NCI-H748 (cell line): ENCODE results near the gene MLKL.

Experiments
- DNase-seq: peaks from one replicate; lab custom pipeline; 2025; ENCODE audit not compliant: unreplicated experiment; lab: John Stamatoyannopoulos, UW

The MLKL gene

DNA sequence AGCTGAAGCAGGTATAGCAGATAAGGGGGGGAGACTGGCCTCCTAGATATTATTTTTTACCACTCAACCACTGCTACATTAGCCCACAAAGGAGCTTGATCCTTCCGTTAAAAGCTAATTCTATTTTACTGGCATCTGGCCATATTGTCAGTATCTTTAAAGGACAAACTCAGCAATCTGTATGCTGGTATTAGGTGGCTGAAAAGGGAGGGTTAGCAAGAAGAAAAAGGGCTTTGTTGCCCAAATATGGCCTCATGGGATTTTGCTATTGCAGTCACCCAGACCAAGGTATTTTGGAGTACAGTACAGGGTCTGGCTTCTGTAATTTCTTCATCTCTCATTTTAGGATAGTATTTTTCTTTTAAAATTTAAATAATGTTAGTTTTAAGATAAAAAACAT, 48.4 kb downstream of the MLKL start:
- DNase-seq, result no peak

DNA sequence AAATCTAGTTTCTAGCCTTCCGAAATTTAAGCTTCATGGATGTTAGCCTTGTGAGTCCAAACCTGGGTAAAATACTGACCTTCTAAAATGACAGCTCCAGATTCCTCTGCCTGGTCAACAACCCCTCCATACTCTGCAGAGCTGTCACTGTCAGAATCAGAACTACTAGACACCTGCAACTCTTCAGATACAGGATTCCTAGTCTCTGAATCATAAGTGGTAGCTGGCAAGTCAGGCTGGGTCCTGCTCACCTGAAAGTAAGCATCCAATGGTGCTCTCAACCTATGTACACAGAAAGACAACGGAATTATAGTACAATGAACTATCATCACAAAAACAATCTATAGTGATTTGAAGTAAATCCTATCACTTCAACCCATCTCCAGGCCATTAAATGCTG, 48.8 kb downstream of the MLKL start:
- no peak for DNase-seq

DNA sequence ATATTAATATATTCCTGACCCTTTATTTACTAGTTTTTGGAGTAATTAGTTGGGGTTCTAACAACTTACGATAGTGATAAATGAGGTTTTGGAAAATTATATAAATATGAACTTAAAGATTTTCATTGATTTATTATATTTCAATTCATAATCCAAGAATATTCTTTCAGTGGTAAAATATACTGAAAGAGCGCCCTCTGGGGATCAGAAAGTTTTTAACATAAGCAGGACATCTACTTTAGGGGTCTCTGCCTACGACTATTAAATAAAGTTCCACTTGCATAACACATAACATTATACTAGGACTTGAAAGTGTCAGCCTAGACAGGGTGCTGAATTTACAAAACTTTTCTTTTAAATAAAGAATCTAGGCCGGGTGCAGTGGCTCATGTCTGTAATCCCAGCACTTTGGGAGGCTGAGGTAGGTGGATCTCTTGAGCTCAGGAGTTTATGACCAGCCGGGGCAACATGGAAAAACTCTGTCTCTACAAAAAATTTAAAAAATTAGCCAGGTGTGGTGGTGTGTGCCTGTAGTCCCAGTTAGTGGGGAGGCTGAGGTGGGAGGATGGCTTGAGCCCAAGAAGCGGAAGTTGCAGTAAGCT, 49.6 kb downstream of the MLKL start:
- no peak for DNase-seq

DNA sequence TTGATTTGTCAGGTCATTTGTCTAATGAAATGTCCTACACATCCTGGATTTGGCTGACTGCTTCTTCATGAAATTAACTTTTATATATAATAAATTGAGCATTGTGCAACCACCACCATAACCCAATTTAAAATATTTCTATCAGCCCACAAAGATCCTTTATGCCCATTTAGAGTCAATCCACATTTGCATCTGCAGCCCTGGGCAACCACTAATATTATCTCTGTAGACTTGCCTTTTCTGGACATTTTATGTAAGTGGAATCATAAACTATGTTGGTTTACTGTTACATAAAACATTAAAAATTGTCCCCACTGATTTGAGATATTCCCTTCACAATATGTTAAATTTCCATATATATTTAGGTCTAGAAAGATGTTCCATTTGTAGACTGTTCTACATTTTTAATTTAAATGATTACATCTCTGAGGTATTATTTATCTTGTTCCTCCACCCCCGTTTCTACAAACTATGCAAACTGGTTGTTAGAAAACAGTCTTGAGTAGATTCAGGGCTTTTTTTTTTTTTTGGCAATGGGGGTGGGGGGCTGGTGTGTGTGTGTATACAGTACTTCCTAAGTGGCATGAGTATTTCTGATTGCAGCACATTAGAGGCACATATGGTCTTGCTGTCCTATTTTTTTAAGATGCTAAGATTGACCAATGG, 50.7 kb downstream of the MLKL start:
- DNase-seq, result no peak

DNA sequence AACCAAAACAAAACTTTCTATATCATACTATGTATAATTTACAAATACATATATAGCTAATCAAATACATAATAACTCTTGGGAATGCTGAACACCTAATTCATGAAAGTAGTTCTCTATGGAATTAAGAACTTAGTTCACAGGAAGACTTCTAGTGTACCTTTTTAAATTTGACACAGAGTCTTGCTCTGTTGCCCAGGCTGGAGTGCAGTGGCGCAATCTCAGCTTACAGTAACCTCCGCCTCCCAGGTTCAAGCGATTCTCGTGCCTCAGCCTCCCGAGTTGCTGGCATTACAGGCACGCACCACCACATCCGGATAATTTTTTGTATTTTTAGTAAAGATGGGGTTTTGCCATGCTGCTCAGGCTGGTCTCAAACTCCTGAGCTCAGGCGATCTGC, 58.7 kb downstream of the MLKL start:
- no peak for DNase-seq

DNA sequence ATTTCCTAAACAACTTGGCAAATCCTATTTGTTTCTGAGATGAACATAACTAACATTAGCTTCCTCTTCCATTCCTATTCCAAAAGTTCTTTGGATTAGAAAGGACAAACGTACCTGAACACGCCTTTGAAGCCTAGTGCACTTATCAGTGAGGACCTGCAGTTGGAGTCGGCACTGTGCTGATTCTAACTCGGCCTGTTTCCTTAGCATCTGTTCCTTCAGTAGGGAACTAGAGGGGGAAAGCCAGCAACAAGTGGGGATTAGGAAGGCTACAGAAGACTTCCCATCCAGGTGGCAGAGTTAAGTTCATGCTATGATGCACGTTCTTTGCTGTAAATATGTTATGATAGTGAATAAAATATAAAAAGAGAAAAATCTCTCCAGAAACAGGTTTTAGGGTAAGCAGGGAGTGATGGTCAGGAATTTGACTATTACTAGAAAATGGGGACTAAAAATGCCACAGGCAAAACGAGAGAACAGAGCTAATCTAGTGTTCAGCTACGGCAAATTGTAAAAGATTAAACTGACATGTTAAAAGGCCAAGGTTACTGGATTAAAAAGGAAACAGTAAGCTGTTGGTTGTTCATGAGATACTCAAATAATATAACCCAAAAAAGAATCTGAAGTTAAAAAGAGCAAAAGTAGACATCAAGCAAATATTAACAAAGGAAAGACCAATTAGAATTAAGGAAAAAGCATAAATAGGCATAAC, 62.8 kb downstream of the MLKL start:
- no peak for DNase-seq

DNA sequence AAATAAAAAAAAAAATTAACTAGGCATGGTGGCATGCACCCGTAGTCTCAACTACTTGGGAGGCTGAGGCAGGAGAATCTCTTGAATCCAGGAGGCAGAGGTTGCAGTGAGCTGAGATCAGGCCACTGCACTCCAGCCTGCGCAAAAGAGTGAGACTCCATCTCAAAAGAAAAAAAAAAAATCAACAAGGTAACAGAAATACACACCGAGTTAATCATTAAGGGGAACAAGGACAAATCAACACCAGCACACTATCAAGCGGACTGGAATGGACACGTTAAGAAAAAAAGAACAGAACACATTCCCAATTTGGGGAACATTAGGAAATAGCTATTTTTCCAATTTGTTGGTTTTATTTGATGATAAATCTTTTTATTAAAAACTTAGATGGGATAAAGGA, 65.4 kb downstream of the MLKL start:
- DNase-seq, result no peak

DNA sequence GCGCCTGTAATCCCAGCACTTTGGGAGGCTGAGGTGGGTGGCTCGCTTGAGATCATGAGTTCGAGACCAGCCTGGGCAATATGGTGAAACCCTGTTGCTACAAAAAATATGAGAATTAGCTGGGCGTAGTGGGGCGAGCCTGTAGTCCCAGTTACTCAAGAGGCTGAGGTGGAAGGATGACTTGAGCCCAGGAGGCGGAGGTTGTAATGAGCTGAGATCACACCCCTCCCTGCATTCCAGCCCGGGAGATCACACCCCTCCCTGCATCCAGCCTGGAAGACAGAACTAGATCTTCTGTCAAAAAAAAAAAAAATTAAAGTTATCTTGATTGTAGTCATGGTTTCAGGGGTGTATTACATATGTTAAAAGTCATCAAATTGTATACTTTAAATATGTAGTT, 67.0 kb downstream of the MLKL start:
- no peak for DNase-seq

DNA sequence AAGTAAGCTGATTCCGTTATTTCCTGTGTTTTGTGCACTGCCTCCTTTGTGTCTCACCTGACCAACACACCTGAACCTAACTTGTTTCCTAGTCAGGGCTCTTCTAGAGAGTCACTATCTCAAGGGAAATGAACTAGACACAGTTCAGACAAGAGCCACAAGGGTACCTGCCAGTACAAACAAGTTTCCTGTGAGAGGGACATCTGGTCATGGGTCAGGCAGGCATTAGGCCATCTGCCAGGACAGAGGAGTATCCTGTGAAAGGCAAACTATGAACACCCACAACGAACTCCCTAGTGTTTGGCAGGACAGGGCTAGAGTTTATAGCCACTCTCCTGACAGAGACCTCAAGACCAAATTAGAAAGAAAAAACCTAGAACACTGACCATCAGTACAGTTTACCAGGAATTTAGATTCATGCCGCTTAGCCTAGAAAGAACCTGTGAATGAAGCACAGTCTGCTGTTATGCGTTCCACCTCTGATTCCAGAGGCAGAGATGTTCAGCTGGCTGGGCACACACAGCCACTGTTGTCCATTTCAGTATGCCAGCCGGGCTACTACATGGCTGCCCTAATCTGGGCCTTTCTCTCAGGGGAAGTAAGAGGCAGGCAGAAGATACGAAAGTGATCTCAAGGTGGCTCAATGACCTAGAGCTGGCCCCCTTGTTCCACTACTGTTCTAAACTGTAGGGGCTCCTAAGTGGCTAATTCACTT, 73.0 kb downstream of the MLKL start:
- no peak for DNase-seq

DNA sequence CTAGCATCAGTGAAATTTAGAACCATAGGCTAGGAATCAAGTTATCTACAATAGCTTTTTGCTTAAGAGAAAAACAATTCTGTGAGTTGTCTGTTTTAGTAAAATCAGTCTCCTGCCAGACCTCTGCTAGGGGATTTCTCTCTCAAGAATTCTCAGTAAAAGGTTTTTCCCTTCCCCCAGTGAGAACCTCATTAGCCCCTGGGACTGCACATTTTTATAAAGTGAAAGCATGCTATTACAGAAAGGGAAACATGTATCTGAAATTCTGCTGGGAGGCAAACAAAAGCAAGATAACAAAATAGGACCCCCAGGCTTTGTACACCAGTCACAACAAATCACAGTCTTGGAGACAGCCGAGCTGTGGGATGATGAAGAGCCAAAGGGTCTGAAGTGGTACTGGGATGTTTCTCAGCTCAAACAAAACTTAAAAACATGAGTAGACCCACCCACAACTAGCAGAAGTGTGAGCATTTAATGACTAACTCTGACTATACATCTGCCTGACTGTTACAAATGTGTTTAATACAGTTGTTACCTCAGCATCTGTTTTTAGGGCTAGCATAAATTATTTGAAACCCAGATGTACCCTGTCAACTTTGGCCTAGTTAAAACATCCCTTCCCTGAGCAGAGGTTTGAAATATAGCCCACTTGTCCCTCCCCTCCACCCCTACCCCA, 73.8 kb downstream of the MLKL start:
- no peak for DNase-seq

DNA sequence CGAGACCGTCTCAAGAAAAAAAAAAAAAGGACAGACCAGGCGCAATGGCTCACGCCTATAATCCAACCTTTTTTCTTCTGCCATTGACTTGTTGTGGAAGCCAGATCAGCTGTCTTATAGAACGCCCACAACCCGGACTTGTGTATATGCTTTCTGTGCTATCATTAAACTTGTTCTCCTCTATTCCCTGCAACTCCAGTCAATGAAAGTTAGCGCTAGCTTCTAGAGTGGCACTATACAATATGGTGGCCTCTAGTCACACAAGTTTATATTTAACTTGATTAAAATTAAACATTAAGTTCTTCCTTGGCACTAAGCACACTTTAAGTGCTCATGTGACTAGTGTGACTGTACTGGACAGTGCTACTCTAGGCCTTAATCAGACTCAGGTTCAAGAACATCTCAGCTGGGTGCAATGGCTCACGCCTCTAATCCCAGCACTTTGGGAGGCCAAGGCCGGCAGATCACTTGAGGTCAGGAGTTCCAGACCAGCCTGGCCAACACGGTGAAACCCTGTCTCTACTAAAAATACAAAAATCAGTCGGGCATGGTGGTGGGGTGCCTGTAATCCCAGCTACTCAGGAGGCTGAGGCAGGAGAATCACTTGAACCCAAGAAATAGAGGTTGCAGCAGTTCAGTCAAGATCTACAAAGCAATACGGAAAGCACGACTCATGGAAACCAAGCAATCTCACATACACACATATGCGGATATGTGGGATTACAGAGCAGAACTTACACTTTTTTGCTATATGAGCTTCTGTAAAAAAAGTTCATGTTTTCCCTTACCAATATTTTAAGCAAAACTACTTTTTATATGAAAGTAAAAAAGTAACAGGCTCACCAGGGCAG, 74.9 kb downstream of the MLKL start:
- DNase-seq, result no peak

DNA sequence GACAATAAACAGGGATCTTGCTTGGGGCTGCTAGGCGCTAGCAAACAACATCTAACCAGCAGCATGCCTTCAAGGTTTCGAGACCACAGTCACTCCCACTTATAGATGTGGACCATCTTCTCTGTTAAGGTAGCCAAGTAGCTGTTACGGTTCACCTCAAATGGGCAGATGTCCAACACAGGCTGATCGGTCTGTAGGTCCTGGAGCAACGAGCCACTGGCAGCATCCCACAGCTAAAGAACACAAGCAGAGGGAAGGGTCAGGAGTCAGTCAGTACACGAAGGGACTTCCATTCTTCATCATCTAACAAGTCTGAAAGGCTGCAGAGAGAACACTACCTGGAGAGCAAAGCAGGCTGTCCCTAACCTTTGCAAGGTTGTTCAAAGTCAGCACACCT, 76.8 kb downstream of the MLKL start:
- DNase-seq, result no peak

DNA sequence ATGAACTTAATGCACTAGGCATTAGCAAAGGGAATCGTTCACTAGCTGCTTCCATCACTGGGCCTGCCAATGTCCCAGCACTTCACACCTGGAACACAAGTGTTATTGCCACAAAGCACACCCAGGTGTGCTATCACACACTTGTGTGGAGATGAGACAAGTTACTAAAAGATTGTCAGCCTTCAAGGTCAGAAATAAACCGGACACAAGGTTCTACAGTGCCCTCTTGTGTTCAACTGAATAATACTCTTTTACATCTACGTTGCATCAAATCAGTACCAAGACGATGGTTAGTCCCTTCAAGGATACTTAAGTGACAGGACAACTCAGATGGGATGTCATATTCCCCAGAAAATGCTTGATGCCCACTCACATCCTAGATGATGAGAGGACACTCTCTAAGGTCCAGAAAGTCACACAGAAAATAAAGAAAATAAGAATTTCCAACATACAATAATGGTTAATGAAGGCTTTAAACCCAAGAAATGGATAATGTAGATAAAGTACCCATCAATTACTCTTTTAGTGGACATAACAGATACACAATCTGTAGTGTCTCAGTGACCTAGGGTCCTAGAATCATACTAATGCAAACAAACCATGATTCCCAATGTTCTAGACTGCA, 77.3 kb downstream of the MLKL start:
- peak; percentile 35 for DNase-seq

DNA sequence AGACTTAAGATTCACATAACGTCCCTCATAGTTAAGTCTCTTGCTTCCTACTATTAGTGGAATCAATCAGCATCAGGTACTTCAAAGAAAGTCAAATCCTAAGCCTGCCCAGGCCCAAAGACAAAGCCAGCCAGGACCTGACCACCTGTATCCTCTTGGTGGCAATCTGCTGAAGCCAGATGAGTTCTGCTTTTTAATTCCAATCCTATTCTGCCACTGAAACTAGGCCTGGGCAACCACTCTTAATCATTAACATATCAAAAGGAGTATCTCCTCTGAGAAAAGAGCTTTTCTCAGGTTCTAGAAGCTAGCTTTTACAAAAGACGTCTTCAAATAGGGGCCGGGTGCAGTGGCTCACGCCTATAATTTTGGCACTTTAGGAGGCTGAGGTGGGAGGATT, 78.7 kb downstream of the MLKL start:
- no peak for DNase-seq
